ENCODE results near the gene KLHL40. TPM values are rescaled to one million over a fixed set of nuclear protein-coding genes. Genes with fewer than 3 reads are reported as not detected.
A peak's percentile ranks its signal among the peaks of the same experiment; 100 is the strongest.

KLHL40 gene
- total and polyA plus RNA-seq, 9 of the 15 experiments (the other 6 are each of a cell fraction or from before 2014, with no cell fraction given) = not detected

DNA sequence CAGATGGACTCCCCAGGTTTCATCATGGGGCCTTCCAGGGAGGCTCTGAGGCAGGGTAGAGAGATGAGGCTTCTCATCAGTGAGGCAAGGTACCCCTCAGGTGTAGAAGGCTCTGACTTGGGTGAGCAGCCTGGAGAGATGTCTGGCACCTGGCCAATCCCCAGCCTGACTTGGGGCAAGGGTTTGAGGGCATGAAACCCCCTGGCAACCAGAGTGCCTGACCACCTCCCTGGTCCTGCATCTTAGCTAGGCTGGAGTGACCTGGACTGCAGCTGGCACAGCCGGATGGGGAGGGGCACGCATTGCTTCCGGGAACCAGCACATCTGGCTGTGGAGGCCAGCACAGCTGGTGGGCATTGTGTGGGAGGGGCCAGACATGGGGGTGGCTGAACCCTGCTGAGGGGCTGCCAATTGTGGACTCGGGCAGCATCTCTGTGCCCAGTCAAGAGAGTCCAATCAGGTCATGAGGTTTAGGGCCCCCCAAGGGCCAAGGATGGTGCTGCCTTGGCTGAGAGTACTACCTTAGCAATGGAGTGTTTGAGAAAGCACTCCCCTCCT is 29.9 kb upstream of the KLHL40 start (continued):
- TF ChIP-seq ARID4B (CRISPR knock-in tag; IDR thresholded peaks at IDR 0.05) (0 out of 2 replicates have a peak, but pooled peaks have one; percentile 41), USF2 (CRISPR knock-in tag; IDR thresholded peaks at IDR 0.05) (no peak), FOXP4 (CRISPR knock-in tag; IDR thresholded peaks at IDR 0.05; ENCODE audit: borderline replicate concordance) (0 out of 2 replicates have a peak, but pooled peaks have one; percentile 47), CREBBP (IDR thresholded peaks at IDR 0.05; ENCODE audit: low read depth, low read length) (no peak), YY1 (IDR thresholded peaks at IDR 0.05; ENCODE audit: borderline replicate concordance in 1 of 3, control insufficient read depth in 1 of 3, extremely low read depth in 1 of 3, insufficient read depth in 3 of 3, insufficient read length in 1 of 3, insufficient replicate concordance in 2 of 3, low read depth in 1 of 3, low read length in 2 of 3) (no peak)
- TF ChIP-seq, protein P1, sequence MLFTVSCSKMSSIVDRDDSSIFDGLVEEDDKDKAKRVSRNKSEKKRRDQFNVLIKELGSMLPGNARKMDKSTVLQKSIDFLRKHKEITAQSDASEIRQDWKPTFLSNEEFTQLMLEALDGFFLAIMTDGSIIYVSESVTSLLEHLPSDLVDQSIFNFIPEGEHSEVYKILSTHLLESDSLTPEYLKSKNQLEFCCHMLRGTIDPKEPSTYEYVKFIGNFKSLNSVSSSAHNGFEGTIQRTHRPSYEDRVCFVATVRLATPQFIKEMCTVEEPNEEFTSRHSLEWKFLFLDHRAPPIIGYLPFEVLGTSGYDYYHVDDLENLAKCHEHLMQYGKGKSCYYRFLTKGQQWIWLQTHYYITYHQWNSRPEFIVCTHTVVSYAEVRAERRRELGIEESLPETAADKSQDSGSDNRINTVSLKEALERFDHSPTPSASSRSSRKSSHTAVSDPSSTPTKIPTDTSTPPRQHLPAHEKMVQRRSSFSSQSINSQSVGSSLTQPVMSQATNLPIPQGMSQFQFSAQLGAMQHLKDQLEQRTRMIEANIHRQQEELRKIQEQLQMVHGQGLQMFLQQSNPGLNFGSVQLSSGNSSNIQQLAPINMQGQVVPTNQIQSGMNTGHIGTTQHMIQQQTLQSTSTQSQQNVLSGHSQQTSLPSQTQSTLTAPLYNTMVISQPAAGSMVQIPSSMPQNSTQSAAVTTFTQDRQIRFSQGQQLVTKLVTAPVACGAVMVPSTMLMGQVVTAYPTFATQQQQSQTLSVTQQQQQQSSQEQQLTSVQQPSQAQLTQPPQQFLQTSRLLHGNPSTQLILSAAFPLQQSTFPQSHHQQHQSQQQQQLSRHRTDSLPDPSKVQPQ (CRISPR knock-in tag; IDR thresholded peaks at IDR 0.05; ENCODE audit: borderline replicate concordance) = no peak
